Prostate gland (tissue), 2 donors: ENCODE data around the gene PDE6B. TPM values are rescaled to one million over a fixed set of nuclear protein-coding genes. Genes with fewer than 3 reads are reported as not detected.

ENCODE experiments used
- DNase-seq: peaks from one replicate; pipeline ENCODE4 v3.0.0-alpha.2; 2019; ENCODE audit warnings: low spot score
- H3K27ac ChIP-seq, 2 donors: fragments of 200-600 bp; sonication (generic); 2 replicates each; pipeline ENCODE4 v1.5.1; 2017 to 2019
- H3K27me3 ChIP-seq: fragments of 200-600 bp; sonication (generic); replicated peaks from 2 replicates; pipeline ENCODE4 v1.5.1; 2019; ENCODE audit not compliant: insufficient read depth
- H3K36me3 ChIP-seq, 2 donors: fragments of 200-600 bp; sonication (generic); 1 replicate in 1 of 2; 2 replicates in 1 of 2; pipeline versions ENCODE4 v1.5.1 to v1.8.1; 2017 to 2019
- H3K4me1 ChIP-seq: fragments of 200-600 bp; sonication (generic); replicated peaks from 2 replicates; pipeline ENCODE4 v1.5.1; 2019
- H3K4me3 ChIP-seq, 2 donors: fragments of 200-600 bp; sonication (generic); 2 replicates each; pipeline ENCODE4 v1.5.1; 2017 to 2019
- H3K9me3 ChIP-seq: fragments of 200-600 bp; sonication (generic); 2 replicates; pipeline ENCODE4 v1.5.1; 2017
- POLR2A ChIP-seq: fragments of 450-650 bp; IDR thresholded peaks from one replicate; pipeline ENCODE4 v1.6.1; 2016; ENCODE audit warnings: antibody characterized with exemption, mild to moderate bottlenecking
- POLR2AphosphoS5 ChIP-seq: sonication (generic); formaldehyde crosslinking; IDR thresholded peaks from one replicate; pipeline ENCODE4 v1.6.1; 2017; ENCODE audit warnings: antibody characterized with exemption
- WGBS: methylation state at CpG from one replicate; pipeline ENCODE4 v1.1.5; 2018; 5-methylcytosine and 5-hydroxymethylcytosine counted together
- intact Hi-C: fragments of 100-400 bp; cut with DNase I; formaldehyde crosslinking; loops from one replicate; pipeline ENCODE4 v1.14.2; 2022
- total RNA-seq, 2 donors: library from RNA; depleted of rRNA; stranded (reverse); fragments of >200 nt; gene quantifications; one replicate each; pipeline ENCODE4 v1.1.0, GENCODE V29; 2016
- TF ChIP-seq, protein P1 (sequence below), 4 experiments: fragments of 200-600 bp in 2 of 4; fragments of 450-650 bp in 2 of 4; sonication (generic) in 2 of 4; IDR thresholded peaks; 1 replicate in 3 of 4; 2 replicates in 1 of 4; pipeline ENCODE4 v1.5.1; 2016 to 2019; ENCODE audit warnings: antibody characterized with exemption in 4 of 4, mild to moderate bottlenecking in 2 of 4, moderate library complexity in 2 of 4

Gene PDE6B
- total RNA-seq, 2 donors from 2014 or later, result 8.0 to 9.3 TPM

DNA sequence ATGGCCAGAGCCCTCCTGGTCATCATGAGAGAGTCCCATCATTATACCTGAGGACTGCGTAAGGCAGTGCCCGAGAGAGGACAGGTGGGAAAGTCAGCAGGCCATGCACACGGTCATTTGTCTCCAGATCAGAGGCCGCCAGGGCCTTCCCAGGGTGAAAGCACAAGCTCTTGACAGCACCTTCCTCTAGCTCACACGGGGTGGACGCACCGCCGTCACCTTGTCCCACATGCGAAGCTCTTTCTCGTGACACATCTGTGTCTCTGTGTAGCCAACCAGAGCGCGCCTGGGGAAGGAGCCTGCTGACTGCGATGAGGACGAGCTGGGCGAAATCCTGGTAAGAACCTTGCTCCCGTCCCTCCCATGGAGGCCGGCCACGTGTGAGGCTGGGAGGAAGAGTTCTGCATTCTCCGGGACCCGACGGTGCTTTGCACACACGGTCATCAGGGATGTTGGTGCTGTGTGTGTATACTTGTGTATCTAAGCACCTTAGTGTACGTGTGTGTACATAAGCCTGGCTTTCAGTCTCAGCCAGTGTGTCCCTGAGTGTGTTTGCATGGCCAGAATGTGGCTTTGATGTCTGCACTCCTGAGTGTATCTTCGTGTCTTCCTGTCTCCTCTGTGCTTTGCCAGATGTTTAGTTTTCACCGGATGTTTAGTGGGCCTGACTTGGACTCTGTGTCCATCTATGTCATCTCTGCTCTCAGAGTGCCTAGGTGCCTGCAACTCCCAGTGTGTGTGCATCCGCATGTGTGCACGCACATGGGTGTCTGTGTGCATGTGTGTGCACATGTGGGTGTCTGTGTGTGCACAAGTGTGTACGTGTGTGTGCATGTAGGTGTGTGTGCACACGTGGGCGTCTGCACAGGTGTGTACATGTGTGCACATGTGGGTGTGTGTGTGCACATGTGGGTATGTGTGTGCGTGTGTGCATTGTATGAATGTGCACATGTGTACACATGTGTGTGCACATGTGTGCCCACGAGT, 33.6 kb downstream of the PDE6B start:
- DNase-seq, result no peak
- TF ChIP-seq, protein P1, sequence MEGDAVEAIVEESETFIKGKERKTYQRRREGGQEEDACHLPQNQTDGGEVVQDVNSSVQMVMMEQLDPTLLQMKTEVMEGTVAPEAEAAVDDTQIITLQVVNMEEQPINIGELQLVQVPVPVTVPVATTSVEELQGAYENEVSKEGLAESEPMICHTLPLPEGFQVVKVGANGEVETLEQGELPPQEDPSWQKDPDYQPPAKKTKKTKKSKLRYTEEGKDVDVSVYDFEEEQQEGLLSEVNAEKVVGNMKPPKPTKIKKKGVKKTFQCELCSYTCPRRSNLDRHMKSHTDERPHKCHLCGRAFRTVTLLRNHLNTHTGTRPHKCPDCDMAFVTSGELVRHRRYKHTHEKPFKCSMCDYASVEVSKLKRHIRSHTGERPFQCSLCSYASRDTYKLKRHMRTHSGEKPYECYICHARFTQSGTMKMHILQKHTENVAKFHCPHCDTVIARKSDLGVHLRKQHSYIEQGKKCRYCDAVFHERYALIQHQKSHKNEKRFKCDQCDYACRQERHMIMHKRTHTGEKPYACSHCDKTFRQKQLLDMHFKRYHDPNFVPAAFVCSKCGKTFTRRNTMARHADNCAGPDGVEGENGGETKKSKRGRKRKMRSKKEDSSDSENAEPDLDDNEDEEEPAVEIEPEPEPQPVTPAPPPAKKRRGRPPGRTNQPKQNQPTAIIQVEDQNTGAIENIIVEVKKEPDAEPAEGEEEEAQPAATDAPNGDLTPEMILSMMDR (IDR thresholded peaks at IDR 0.05), result no peak
- TF ChIP-seq POLR2A, result no peak
- TF ChIP-seq POLR2AphosphoS5, result no peak
- no peak overlapping the region for H3K27ac ChIP-seq
- no peaks in the 10 kb centered on the region for H3K36me3 ChIP-seq
- no peaks in the 10 kb centered on the region for H3K4me1 ChIP-seq
- no peaks in the 10 kb centered on the region for H3K27me3 ChIP-seq
- H3K4me3 ChIP-seq, result no peak overlapping the region
- WGBS, result 93% methylated on average over 31 of the region's 32 CpGs
- intact Hi-C loops, result no loop called here
- H3K9me3 ChIP-seq, result no peaks in the 10 kb centered on the region

GRCh38 chr4:659851-660250, 34.5 kb downstream of the PDE6B start:
- DNase-seq, result no peak
- H3K27ac ChIP-seq, result no peak overlapping the region
- no peaks in the 10 kb centered on the region for H3K27me3 ChIP-seq
- no peak overlapping the region for H3K4me3 ChIP-seq
- intact Hi-C loops, result no loop called here
- H3K9me3 ChIP-seq, result no peaks in the 10 kb centered on the region
- no peaks in the 10 kb centered on the region for H3K36me3 ChIP-seq
- no peaks in the 10 kb centered on the region for H3K4me1 ChIP-seq
- WGBS, result 90% methylated on average over 8 of the region's 8 CpGs
- TF ChIP-seq POLR2AphosphoS5 (no peak), POLR2A (no peak)
- TF ChIP-seq, protein P1 (IDR thresholded peaks at IDR 0.05), result no peak

- 95% methylated on average over 10 of the region's 10 CpGs for WGBS
- no peaks in the 10 kb centered on the region for H3K27me3 ChIP-seq
- no peak overlapping the region for H3K4me3 ChIP-seq
- DNase-seq, result no peak
- H3K36me3 ChIP-seq, result no peaks in the 10 kb centered on the region
- no peaks in the 10 kb centered on the region for H3K4me1 ChIP-seq
- H3K27ac ChIP-seq, result no peak overlapping the region
- TF ChIP-seq POLR2A, result no peak
- no peaks in the 10 kb centered on the region for H3K9me3 ChIP-seq
- intact Hi-C loops, result no loop called here
Measured at GRCh38 chr4:660401-660800, 35.0 kb downstream of the PDE6B start.

DNA sequence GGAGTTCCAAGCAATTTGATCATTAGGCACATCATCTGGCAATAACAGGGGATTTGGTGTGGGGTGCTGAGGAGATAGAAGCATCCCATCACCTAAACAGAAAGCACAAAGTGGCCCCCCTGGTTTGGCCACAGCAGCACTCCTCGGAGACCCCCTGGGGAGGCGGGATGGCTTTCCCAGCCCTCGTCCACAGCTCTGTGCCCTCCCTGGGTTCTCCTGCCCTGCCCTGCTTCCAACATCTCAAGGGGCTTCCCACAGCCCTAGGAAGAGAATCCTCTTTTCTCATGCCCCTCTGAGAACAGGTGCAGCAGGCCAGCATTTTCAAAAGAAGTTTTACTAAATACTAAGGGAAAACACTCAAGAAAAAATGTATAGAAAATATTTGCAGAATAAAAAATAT, 35.9 kb downstream of the PDE6B start:
- no peaks in the 10 kb centered on the region for H3K9me3 ChIP-seq
- H3K27ac ChIP-seq, result no peak overlapping the region
- WGBS, result 97% methylated on average over 3 of the region's 3 CpGs
- H3K4me1 ChIP-seq, result no peaks in the 10 kb centered on the region
- H3K4me3 ChIP-seq, result no peak overlapping the region
- no peak for DNase-seq
- no peaks in the 10 kb centered on the region for H3K27me3 ChIP-seq
- no peak for TF ChIP-seq POLR2AphosphoS5
- TF ChIP-seq POLR2A, result no peak
- TF ChIP-seq, protein P1 (IDR thresholded peaks at IDR 0.05), result no peak
- no peaks in the 10 kb centered on the region for H3K36me3 ChIP-seq
- intact Hi-C loops, result no loop called here

DNA sequence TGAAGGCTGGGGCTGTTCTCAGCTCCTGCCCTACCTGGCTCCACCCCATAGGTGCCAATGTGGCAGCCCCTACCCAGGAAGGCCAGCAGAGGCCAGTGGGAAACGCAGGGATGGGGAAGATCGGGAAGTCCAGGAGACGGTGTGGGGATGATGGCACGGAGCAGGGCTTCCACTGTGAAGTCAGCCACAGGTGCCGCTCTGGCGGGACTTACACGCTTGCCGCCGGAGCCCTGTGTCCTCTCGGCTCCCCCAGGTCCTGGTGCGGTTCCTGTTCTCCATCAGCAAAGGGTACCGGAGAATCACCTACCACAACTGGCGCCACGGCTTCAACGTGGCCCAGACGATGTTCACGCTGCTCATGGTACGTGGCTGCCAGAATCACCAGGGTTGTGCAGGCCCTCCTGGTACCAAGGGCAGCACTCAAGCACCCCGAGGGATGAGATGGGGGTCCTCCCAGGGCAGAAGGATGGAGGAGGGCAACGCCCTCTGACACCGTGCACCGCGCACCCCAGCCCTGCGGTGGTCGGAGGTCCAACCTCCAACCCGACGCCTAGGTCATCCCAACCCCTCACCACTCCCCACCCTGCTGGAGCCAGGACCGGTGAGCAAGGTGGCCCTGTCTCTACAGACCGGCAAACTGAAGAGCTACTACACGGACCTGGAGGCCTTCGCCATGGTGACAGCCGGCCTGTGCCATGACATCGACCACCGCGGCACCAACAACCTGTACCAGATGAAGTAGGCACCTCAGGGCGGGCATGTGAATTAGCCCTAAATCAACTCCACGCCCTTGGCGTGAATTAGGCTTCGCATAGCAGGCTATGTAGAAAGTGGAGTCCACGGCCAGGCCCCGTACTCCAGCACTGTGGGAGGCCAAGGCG, 36.7 kb downstream of the PDE6B start:
- Histone ChIP-seq H3K36me3 (no peaks in the 10 kb centered on the region), H3K4me3 (no peak overlapping the region), H3K9me3 (no peaks in the 10 kb centered on the region), H3K4me1 (no peaks in the 10 kb centered on the region), H3K27ac (no peak overlapping the region), H3K27me3 (no peaks in the 10 kb centered on the region)
- intact Hi-C loops, result no loop called here
- no peak for TF ChIP-seq POLR2A
- no peak for TF ChIP-seq POLR2AphosphoS5
- TF ChIP-seq, protein P1 (IDR thresholded peaks at IDR 0.05), result no peak
- no peak for DNase-seq
- 95% methylated on average over 40 of the region's 42 CpGs for WGBS
